Epidermal melanocyte (primary cell): ENCODE results near the gene D2HGDH.
"Not testable (repeated sequence)": the region's sequence is repeated elsewhere in the genome, so short reads cannot be mapped to it uniquely, and the experiment has no call there.

Experiments used
- DNase-seq: peaks from one replicate; pipeline ENCODE4 v3.0.0; 2011; ENCODE audit warnings: low spot score; ENCODE audit not compliant: insufficient read length

D2HGDH gene

GRCh38 chr2:241748468-241749256 is 14.2 kb downstream of the D2HGDH start:
- no peak for DNase-seq

GRCh38 chr2:241750076-241750840 is 15.8 kb downstream of the D2HGDH start:
- DNase-seq: no peak

- no peak for DNase-seq
Observed at GRCh38 chr2:241751152-241751551, 16.7 kb downstream of the D2HGDH start.

GRCh38 chr2:241751776-241752175 is 17.3 kb downstream of the D2HGDH start:
- no peak for DNase-seq

- DNase-seq: no peak
Observed at GRCh38 chr2:241752253-241752652, 17.8 kb downstream of the D2HGDH start.

- no peak for DNase-seq
Observed at GRCh38 chr2:241752689-241753276, 18.4 kb downstream of the D2HGDH start.

- DNase-seq: no peak
Observed at GRCh38 chr2:241753493-241753892, 19.1 kb downstream of the D2HGDH start.

GRCh38 chr2:241754042-241754441 is 19.6 kb downstream of the D2HGDH start:
- no peak for DNase-seq

- DNase-seq: no peak
Observed at GRCh38 chr2:241755166-241755565, 20.7 kb downstream of the D2HGDH start.

GRCh38 chr2:241755777-241756176 is 21.3 kb downstream of the D2HGDH start:
- DNase-seq: no peak

- no peak for DNase-seq
Observed at GRCh38 chr2:241759067-241759807, 24.8 kb downstream of the D2HGDH start.

- DNase-seq: not testable (repeated sequence)
Observed at GRCh38 chr2:241759893-241760292, 25.5 kb downstream of the D2HGDH start.

GRCh38 chr2:241760301-241760771 is 25.9 kb downstream of the D2HGDH start:
- no peak for DNase-seq

GRCh38 chr2:241762321-241762932 is 28.0 kb downstream of the D2HGDH start:
- DNase-seq: no peak

GRCh38 chr2:241762933-241763369 is 28.5 kb downstream of the D2HGDH start:
- no peak for DNase-seq

- peak; percentile 5 for DNase-seq
Observed at GRCh38 chr2:241763551-241764274, 29.3 kb downstream of the D2HGDH start.

GRCh38 chr2:241764275-241765241 is 30.1 kb downstream of the D2HGDH start:
- DNase-seq: peak; percentile 5

- DNase-seq: peak; percentile 11
Observed at GRCh38 chr2:241767464-241768250, 33.2 kb downstream of the D2HGDH start.
